Mucosa of descending colon (tissue), 3 donors: ENCODE measurements around the gene DGKA. TPM values are rescaled to one million over a fixed set of nuclear protein-coding genes. Genes with fewer than 3 reads are reported as not detected.

Experiments
- ATAC-seq: fragments of 200-7000 bp; cut with Tn5 transposase; one replicate; pipeline ENCODE4 v1.9.1; 2020; ENCODE audit warnings: mild to moderate bottlenecking, moderate library complexity
- DNase-seq, 3 donors: peaks; one replicate each; pipeline ENCODE4 v3.0.0-alpha.2; 2020
- H3K36me3 ChIP-seq: fragments of 200-600 bp; one replicate; pipeline ENCODE4 v1.8.0; 2021; ENCODE audit warnings: low read depth, mild to moderate bottlenecking
- H3K4me1 ChIP-seq: fragments of 200-600 bp; one replicate; pipeline ENCODE4 v1.8.0; 2021; ENCODE audit warnings: low read depth, mild to moderate bottlenecking
- H3K4me3 ChIP-seq: fragments of 200-600 bp; one replicate; pipeline ENCODE4 v1.8.0; 2021; ENCODE audit warnings: mild to moderate bottlenecking
- H3K9me3 ChIP-seq: fragments of 200-600 bp; one replicate; pipeline ENCODE4 v1.8.0; 2021; ENCODE audit warnings: mild to moderate bottlenecking
- CTCF ChIP-seq: fragments of 200-600 bp; IDR thresholded peaks from one replicate; pipeline ENCODE4 v1.8.0; 2022; ENCODE audit warnings: antibody characterized with exemption, mild to moderate bottlenecking
- intact Hi-C, 2 donors: fragments of 100-400 bp; cut with DNase I in 1 of 2; cut with micrococcal nuclease in 1 of 2; formaldehyde crosslinking; loops; one replicate each; pipeline versions ENCODE4 v1.11.0 to v1.11.1; 2022; cut with DNase I, micrococcal nuclease
- total RNA-seq, 3 donors: library from RNA; stranded (reverse); fragmentation: NEBNext Ultra II Directional in 2 of 3; extraction: Animal tissue kit (Norgen Biotek cat#: 25700) in 2 of 3; gene quantifications; one replicate each; pipeline versions ENCODE4 v1.2.1 to v1.2.4, GENCODE V29; 2021 to 2023
- donor health status: DM: no; HTN: no; CAD: no; lungs with moderate emphysema.
- donor health status: DM: no; HTN: no; CAD: no.
- donor health status: DM: no; HTN: yes; CAD: no.

DGKA gene
- total RNA-seq, 3 donors from 2014 or later, result 82.6 to 148 (median 97.0) TPM

DNA sequence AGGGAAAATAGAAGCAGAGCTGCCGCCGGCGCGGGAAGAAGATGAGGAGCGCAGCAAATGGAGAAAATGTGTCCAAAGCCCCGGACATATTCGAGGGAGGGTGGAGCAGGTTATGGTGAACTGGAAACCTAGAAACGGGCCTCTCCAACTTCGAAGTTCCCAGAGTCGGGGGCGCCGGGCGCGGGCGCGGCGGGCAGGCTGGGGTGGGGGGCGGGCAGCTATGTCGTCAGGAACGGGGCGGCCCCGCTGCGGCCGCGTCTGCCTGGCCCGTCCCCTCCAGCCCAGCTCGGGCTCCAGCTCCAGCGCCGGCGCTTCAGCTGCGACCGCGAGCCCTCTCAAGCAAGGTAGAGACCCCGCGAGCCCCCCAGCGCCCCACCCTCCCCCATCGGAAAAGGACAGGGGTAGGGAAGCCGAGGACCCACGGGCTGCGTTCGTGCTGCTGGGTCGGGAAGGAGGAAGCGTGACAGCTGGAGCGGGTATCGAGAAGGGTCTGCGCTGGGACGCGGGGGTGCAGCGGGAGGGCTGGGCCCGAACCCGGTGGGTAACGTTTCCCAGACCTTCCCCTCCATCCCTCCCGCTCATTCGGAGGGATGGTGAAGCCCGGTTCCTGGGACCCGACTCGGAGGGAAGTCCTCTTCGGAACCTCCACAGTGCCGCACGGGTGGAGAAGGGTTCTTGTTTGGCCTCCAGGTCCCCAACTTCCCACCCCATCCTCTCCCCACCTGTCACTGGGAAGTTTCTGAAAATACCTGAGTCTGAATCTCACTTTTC, 1.0 kb downstream of the DGKA start:
- Histone ChIP-seq H3K36me3 (no peaks in the 10 kb centered on the region), H3K4me1 (peaks cover 34% of the 10 kb centered on the region), H3K4me3 (peak overlapping the region; percentile 56), H3K9me3 (no peaks in the 10 kb centered on the region)
- intact Hi-C loops, result loop anchor here in 1 of 2 donors (10.0 kb wide), 2 partner anchors 117 to 197 kb away; partner anchors contain the start of genes ORMDL2 and SARNP
- DNase-seq, result peak; percentile 73 to 81 (median 81)
- peak; percentile 39 for ATAC-seq
- no peak for TF ChIP-seq CTCF

- H3K36me3 ChIP-seq, result no peaks in the 10 kb centered on the region
- H3K9me3 ChIP-seq, result no peaks in the 10 kb centered on the region
- H3K4me1 ChIP-seq, result peaks cover 34% of the 10 kb centered on the region
- TF ChIP-seq CTCF, result no peak
- peak in 2 of 3 donors; percentile 47 to 58 for DNase-seq
- peak; percentile 25 for ATAC-seq
- peak overlapping the region; percentile 56 for H3K4me3 ChIP-seq
- intact Hi-C loops, result loop anchor here in 1 of 2 donors (10.0 kb wide), 2 partner anchors 118 to 198 kb away; partner anchors contain the start of genes ORMDL2 and SARNP
These were observed 1.6 kb downstream of the DGKA start for GRCh38 chr12:55932551-55932910.

GRCh38 chr12:55933169-55933798, 2.3 kb downstream of the DGKA start:
- no peak for TF ChIP-seq CTCF
- peak; percentile 50 to 73 (median 57) for DNase-seq
- intact Hi-C loops, result loop anchor here in 1 of 2 donors (10.0 kb wide), 2 partner anchors 118 to 198 kb away; partner anchors contain the start of genes ORMDL2 and SARNP
- Histone ChIP-seq H3K36me3 (no peaks in the 10 kb centered on the region), H3K9me3 (no peaks in the 10 kb centered on the region), H3K4me1 (peaks cover 34% of the 10 kb centered on the region), H3K4me3 (no peak overlapping the region)
- peak; percentile 38 for ATAC-seq

DNA sequence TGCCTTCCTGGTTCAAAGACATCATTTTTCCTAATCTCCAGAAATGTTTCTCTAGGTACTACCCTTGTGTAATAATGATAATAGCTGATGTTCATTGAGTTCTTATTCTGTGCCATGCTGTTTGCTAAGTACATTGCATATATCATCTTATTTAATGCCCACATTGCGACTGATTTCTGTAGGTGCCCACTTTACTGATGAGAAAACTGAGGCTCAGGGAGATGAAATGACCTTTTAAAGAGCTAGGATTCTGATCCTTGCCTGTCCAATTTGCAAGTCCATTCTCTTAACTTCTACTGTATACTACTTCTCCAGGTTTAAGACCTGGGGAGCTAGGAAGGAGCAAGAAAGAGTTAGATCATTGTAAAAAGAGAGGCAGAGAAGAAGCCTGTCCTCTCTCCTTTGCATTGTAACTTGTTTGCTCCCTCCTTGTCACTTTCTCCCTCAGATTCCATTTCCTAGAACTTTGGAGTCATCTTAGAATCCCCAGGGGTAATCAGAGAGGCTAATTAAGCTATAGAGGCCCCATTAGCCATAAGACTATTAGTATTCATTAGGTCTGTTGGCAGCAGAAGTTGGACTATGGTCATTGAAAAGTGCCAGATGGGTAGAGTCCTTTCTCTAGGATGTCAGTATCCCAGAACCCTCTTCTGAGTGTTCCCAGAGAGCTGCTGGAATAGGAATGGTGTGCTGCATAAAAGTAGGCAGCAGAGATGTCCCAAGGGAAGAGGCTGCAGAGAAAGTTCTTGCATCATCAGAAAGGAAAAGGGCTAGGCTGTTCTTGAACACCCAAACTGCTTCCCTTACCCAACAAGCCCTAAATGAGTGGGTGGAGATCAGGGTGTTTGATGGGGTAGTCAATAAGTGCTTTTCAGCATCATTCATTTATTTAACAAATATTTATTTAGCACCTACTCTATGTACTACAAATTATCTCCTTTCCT, 3.1 kb downstream of the DGKA start:
- no peak overlapping the region for H3K4me3 ChIP-seq
- peaks cover 28% of the 10 kb centered on the region for H3K4me1 ChIP-seq
- intact Hi-C loops, result loop anchor here in 1 of 2 donors (10.0 kb wide), 2 partner anchors 119 to 199 kb away; partner anchors contain the start of genes ORMDL2 and SARNP
- no peak for DNase-seq
- ATAC-seq, result no peak
- no peak for TF ChIP-seq CTCF
- no peaks in the 10 kb centered on the region for H3K9me3 ChIP-seq
- H3K36me3 ChIP-seq, result no peaks in the 10 kb centered on the region

GRCh38 chr12:55934773-55935172, 3.8 kb downstream of the DGKA start:
- no peak overlapping the region for H3K4me3 ChIP-seq
- peaks cover 22% of the 10 kb centered on the region for H3K4me1 ChIP-seq
- no peaks in the 10 kb centered on the region for H3K9me3 ChIP-seq
- DNase-seq (no peak), ATAC-seq (no peak)
- intact Hi-C loops, result loop anchor here in 1 of 2 donors (10.0 kb wide), 2 partner anchors 120 to 200 kb away; partner anchors contain the start of genes ORMDL2 and SARNP
- no peak for TF ChIP-seq CTCF
- no peaks in the 10 kb centered on the region for H3K36me3 ChIP-seq
